Esophagus (tissue), 2 donors: ENCODE measurements around the gene BFSP2. TPM values are rescaled to one million over a fixed set of nuclear protein-coding genes. Genes with fewer than 3 reads are reported as not detected.

Experiments
- H3K27ac ChIP-seq, 2 donors: one replicate each; pipeline ENCODE4 v1.5.1; 2013; ENCODE audit warnings: low read depth in 2 of 2, mild to moderate bottlenecking in 2 of 2, inconsistent platforms in 1 of 2, low read length in 1 of 2, moderate library complexity in 1 of 2
- H3K27me3 ChIP-seq, 2 donors: one replicate each; pipeline ENCODE4 v1.6.1; 2013; ENCODE audit warnings: low read length in 2 of 2, control low read depth in 1 of 2, mild to moderate bottlenecking in 1 of 2; ENCODE audit not compliant: insufficient read depth in 2 of 2, control insufficient read depth in 1 of 2
- H3K36me3 ChIP-seq, 2 donors: one replicate each; pipeline ENCODE4 v1.6.1; 2013; ENCODE audit warnings: low read length in 1 of 2; ENCODE audit not compliant: control insufficient read depth in 2 of 2, insufficient read depth in 2 of 2
- H3K4me1 ChIP-seq, 2 donors: one replicate each; pipeline ENCODE4 v1.6.1; 2013; ENCODE audit warnings: low read length in 1 of 2; ENCODE audit not compliant: control insufficient read depth in 2 of 2, insufficient read depth in 2 of 2
- H3K4me3 ChIP-seq, 2 donors: one replicate each; pipeline ENCODE4 v1.5.1; 2013; ENCODE audit warnings: low read length in 2 of 2, mild to moderate bottlenecking in 2 of 2, low read depth in 1 of 2, moderate library complexity in 1 of 2
- H3K9me3 ChIP-seq, 2 donors: one replicate each; pipeline ENCODE4 v1.6.1; 2013; ENCODE audit warnings: mild to moderate bottlenecking in 2 of 2, low read depth in 1 of 2, low read length in 1 of 2, moderate library complexity in 1 of 2; ENCODE audit not compliant: control insufficient read depth in 2 of 2, insufficient read depth in 1 of 2
- WGBS, 2 donors: extraction: QIAGEN DNeasy Blood & Tissue Kit; methylation state at CpG; one replicate each; pipeline ENCODE4 v1.1.7; 2013; 5-methylcytosine and 5-hydroxymethylcytosine counted together
- polyA plus RNA-seq, 2 donors: library from polyadenylated mRNA; stranded (reverse); fragments of 200-250 nt; gene quantifications; one replicate each; pipeline ENCODE4 v1.2.3, GENCODE V29; 2013
- donor health status: healthy with polysubstance abuse.
- donor health status: Bipolar disorder and iron deficiency.

The BFSP2 gene
- polyA plus RNA-seq, 2 donors = not detected

- Histone ChIP-seq H3K4me1 (peaks cover 0 to 2% of the 10 kb centered on the region in 2 donors), H3K9me3 (no peaks in the 10 kb centered on the region), H3K36me3 (no peaks in the 10 kb centered on the region), H3K4me3 (no peak overlapping the region), H3K27me3 (no peaks in the 10 kb centered on the region), H3K27ac (peak overlapping the region in 1 of 2 donors; percentile 68)
- 34 to 37% methylated on average over 4 of the region's 4 CpGs for WGBS, 2 donors
Observed at GRCh38 chr3:133461291-133461690, 61.4 kb downstream of the BFSP2 start.

- peak overlapping the region in 1 of 2 donors; percentile 49 for H3K27ac ChIP-seq
- no peak overlapping the region for H3K4me3 ChIP-seq
- no peaks in the 10 kb centered on the region for H3K27me3 ChIP-seq
- 67 to 71% methylated on average over 8 of the region's 8 CpGs for WGBS, 2 donors
- H3K9me3 ChIP-seq = no peaks in the 10 kb centered on the region
- H3K4me1 ChIP-seq = peaks cover 0 to 2% of the 10 kb centered on the region in 2 donors
- no peaks in the 10 kb centered on the region for H3K36me3 ChIP-seq
Observed at GRCh38 chr3:133463347-133463860, 63.5 kb downstream of the BFSP2 start.

GRCh38 chr3:133464573-133464972, 64.7 kb downstream of the BFSP2 start:
- Histone ChIP-seq H3K27me3 (no peaks in the 10 kb centered on the region), H3K4me1 (peaks cover 0 to 2% of the 10 kb centered on the region in 2 donors), H3K27ac (no peak overlapping the region), H3K36me3 (no peaks in the 10 kb centered on the region), H3K4me3 (no peak overlapping the region), H3K9me3 (no peaks in the 10 kb centered on the region)
- WGBS, 2 donors = 86 to 96% methylated on average over 1 of the region's 1 CpG

DNA sequence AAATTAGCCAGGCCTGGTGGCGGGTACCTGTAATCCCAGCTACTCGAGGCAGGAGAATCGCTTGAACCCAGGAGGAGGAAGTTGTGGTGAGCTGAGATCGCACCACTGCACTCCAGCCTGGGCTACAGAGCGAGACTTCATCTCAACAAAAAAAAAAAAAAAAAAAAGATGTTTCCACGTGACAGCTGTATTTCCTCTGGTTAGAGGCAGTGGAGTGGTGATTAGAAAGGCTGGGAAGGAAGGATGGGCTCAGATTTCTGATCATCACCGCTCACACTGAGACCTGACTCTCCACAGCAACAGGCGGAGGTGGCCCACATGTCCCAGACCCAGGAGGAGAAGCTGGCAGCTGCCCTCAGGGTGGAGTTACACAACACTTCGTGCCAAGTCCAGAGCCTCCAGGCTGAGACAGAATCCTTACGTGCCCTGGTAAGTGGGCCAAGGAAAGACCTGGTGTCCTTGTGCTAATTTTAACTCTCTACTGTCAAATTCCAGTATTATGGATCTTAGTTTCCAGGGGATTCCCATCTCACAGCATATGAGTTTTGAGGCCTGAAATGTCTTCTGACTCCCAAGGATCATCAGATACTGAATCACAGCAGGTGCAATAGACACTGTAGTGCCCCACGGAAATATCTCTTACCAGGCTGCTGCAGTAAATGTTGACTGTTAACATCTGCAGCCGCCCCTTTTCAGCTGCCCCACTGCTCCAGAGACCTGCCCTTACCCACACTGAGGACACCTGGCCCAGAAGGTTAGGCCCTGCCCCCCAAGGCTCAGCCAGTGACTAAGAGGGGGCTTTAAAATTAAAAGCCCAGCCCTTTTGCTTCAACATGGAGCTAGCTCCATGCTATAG, 66.9 kb downstream of the BFSP2 start:
- WGBS, 2 donors = 54 to 63% methylated on average over 12 of the region's 12 CpGs
- Histone ChIP-seq H3K4me3 (no peak overlapping the region), H3K36me3 (no peaks in the 10 kb centered on the region), H3K9me3 (no peaks in the 10 kb centered on the region), H3K27ac (no peak overlapping the region), H3K27me3 (no peaks in the 10 kb centered on the region), H3K4me1 (peaks cover 0 to 2% of the 10 kb centered on the region in 2 donors)

GRCh38 chr3:133467780-133468179, 67.9 kb downstream of the BFSP2 start:
- Histone ChIP-seq H3K4me1 (peaks cover 0 to 2% of the 10 kb centered on the region in 2 donors), H3K9me3 (no peaks in the 10 kb centered on the region), H3K4me3 (no peak overlapping the region), H3K27me3 (no peaks in the 10 kb centered on the region), H3K36me3 (no peaks in the 10 kb centered on the region), H3K27ac (no peak overlapping the region)
- WGBS, 2 donors = 93 to 95% methylated on average over 2 of the region's 2 CpGs

- no peak overlapping the region for H3K4me3 ChIP-seq
- no peaks in the 10 kb centered on the region for H3K27me3 ChIP-seq
- no peaks in the 10 kb centered on the region for H3K9me3 ChIP-seq
- no peak overlapping the region for H3K27ac ChIP-seq
- H3K36me3 ChIP-seq = no peaks in the 10 kb centered on the region
- H3K4me1 ChIP-seq = peaks cover 0 to 2% of the 10 kb centered on the region in 2 donors
- 79 to 85% methylated on average over 3 of the region's 3 CpGs for WGBS, 2 donors
Observed at GRCh38 chr3:133468251-133468721, 68.4 kb downstream of the BFSP2 start.

- Histone ChIP-seq H3K9me3 (no peaks in the 10 kb centered on the region), H3K36me3 (no peaks in the 10 kb centered on the region), H3K27ac (no peak overlapping the region), H3K4me1 (no peaks in the 10 kb centered on the region), H3K27me3 (no peaks in the 10 kb centered on the region), H3K4me3 (no peak overlapping the region)
- 80 to 85% methylated on average over 7 of the region's 7 CpGs for WGBS, 2 donors
Observed at GRCh38 chr3:133469140-133469731, 69.4 kb downstream of the BFSP2 start.

DNA sequence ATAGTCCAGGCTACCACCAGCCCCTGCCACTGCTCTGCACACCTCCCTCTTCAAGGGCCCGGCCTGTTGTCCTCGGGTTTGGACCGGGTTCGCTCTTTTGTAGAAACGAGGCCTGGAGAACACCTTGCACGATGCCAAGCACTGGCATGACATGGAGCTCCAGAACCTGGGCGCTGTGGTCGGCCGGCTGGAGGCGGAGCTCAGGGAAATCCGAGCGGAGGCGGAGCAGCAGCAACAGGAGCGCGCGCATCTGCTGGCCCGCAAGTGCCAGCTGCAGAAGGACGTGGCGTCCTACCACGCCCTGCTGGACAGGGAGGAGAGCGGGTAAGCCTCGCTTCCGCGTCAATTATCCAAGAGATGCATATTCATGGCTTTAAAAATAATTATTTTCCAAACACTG, 72.4 kb downstream of the BFSP2 start:
- Histone ChIP-seq H3K4me3 (no peak overlapping the region), H3K27ac (no peak overlapping the region), H3K4me1 (peaks cover 4% of the 10 kb centered on the region in 2 donors), H3K27me3 (no peaks in the 10 kb centered on the region), H3K36me3 (no peaks in the 10 kb centered on the region), H3K9me3 (no peaks in the 10 kb centered on the region)
- WGBS, 2 donors = 69 to 81% methylated on average over 24 of the region's 24 CpGs

DNA sequence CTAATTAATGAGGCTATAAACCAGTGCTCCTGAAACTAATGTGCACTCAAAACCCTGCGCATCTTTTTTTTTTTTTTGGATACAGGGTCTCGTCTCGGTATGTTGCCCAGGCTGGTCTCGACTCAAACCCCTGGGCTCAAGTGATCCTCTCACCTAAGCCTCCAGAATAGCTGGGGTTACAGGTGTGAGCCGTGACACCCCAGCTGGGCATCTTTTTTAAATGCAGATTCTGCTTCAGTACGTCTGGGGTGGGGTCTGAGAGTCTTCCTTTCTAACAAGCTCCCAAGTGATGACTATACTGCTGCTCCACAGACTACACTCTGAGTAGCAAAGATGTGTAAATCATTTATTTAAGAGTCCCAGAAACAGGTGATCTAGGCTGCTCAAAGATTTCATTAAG, 73.0 kb downstream of the BFSP2 start:
- Histone ChIP-seq H3K27ac (peak overlapping the region in 1 of 2 donors; percentile 29), H3K36me3 (no peaks in the 10 kb centered on the region), H3K4me3 (no peak overlapping the region), H3K9me3 (no peaks in the 10 kb centered on the region), H3K4me1 (peaks cover 4% of the 10 kb centered on the region in 2 donors), H3K27me3 (no peaks in the 10 kb centered on the region)
- 88 to 91% methylated on average over 6 of the region's 6 CpGs for WGBS, 2 donors
